Cardiac muscle cell (in vitro differentiated cells and primary cell): ENCODE measurements around the gene CTNND2. TPM values are rescaled to one million over a fixed set of nuclear protein-coding genes. Genes with fewer than 3 reads are reported as not detected.

ENCODE experiments used
- DNase-seq, 2 donors: peaks; one replicate each; pipeline versions ENCODE4 v3.0.0 to v3.0.0-alpha.2; 2010 to 2017; ENCODE audit warnings: low read depth in 1 of 2, low spot score in 1 of 2
- H3K27ac ChIP-seq: fragments of 200-600 bp; sonication (generic); 2 replicates; pipeline ENCODE4 v1.5.1; 2016
- H3K27me3 ChIP-seq: fragments of 200-600 bp; sonication (generic); 2 replicates; pipeline ENCODE4 v1.6.0; 2016; ENCODE audit warnings: control low read depth
- H3K36me3 ChIP-seq: fragments of 200-600 bp; sonication (generic); 2 replicates; pipeline ENCODE4 v1.5.1; 2016; ENCODE audit warnings: control low read depth
- H3K4me1 ChIP-seq: fragments of 200-600 bp; sonication (generic); 2 replicates; pipeline ENCODE4 v1.8.1; 2017; ENCODE audit warnings: low read depth, mild to moderate bottlenecking, mixed run types
- H3K4me3 ChIP-seq: fragments of 200-600 bp; sonication (generic); 2 replicates; pipeline ENCODE4 v1.5.1; 2016; ENCODE audit warnings: mild to moderate bottlenecking
- H3K9me3 ChIP-seq: fragments of 200-600 bp; sonication (generic); 2 replicates; pipeline ENCODE4 v1.5.1; 2017; ENCODE audit warnings: low read depth, mild to moderate bottlenecking, control low read depth
- polyA plus RNA-seq: library from polyadenylated mRNA; unstranded; fragments of >200 nt; fragmentation: Nextera tagmentation; extraction: Ambion mirVana; gene quantifications from 2 replicates; pipeline ENCODE4 v1.2.1, GENCODE V29; 2016
- total RNA-seq: library from RNA; depleted of rRNA; stranded (reverse); fragments of >200 nt; gene quantifications from 2 replicates; pipeline ENCODE4 v1.2.3, GENCODE V29; 2016
- TF ChIP-seq, protein P1 (sequence below): IDR thresholded peaks from 2 replicates; pipeline ENCODE4 v1.5.1; 2012; ENCODE audit warnings: low read depth, mild to moderate bottlenecking, low read length

Gene CTNND2
- total and polyA plus RNA-seq, 2 experiments from 2014 or later = 11.0 to 12.7 TPM

DNA sequence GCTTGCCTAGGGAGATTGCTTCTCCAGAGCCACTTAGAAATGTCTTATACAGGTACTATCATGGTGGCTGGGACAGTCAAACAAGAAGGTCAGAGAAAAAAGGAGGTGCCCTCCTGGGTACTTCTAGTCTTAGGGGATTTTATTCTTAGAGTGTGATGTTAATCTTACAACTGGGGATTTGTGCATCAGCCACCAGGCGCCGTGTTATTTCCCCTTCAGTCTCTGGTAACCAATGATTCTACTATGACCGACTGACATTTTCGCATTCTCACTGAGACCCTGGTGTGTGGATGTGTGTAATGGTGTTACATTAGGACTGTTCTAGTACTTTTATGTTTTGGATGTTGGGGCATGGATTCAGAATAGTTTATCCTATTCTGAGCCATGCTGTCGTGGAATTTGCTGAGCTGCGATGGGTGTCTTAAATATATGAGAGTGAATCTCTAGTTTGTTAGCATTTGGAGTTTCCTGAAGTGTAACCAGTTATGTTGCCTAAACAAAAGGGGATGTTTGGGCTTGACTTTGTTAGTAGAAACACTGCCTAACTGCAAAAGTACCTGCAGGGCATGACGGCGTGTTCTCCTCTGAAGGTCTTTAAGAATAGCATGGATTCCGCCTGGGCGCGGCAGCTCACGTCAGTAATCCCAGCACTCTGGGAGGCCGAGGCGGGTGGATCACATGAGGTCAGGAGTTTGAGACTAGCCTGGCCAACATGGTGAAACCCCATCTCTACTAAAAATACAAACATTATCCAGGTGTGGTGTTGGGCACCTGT, 968.0 kb downstream of the CTNND2 start:
- TF ChIP-seq, protein P1, sequence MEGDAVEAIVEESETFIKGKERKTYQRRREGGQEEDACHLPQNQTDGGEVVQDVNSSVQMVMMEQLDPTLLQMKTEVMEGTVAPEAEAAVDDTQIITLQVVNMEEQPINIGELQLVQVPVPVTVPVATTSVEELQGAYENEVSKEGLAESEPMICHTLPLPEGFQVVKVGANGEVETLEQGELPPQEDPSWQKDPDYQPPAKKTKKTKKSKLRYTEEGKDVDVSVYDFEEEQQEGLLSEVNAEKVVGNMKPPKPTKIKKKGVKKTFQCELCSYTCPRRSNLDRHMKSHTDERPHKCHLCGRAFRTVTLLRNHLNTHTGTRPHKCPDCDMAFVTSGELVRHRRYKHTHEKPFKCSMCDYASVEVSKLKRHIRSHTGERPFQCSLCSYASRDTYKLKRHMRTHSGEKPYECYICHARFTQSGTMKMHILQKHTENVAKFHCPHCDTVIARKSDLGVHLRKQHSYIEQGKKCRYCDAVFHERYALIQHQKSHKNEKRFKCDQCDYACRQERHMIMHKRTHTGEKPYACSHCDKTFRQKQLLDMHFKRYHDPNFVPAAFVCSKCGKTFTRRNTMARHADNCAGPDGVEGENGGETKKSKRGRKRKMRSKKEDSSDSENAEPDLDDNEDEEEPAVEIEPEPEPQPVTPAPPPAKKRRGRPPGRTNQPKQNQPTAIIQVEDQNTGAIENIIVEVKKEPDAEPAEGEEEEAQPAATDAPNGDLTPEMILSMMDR = no peak
- H3K4me1 ChIP-seq = no peaks in the 10 kb centered on the region
- DNase-seq = no peak
- no peaks in the 10 kb centered on the region for H3K9me3 ChIP-seq
- no peaks in the 10 kb centered on the region for H3K36me3 ChIP-seq
- no peak overlapping the region for H3K27ac ChIP-seq
- no peaks in the 10 kb centered on the region for H3K27me3 ChIP-seq
- no peak overlapping the region for H3K4me3 ChIP-seq

GRCh38 chr5:10935536-10935935, 968.7 kb downstream of the CTNND2 start:
- Histone ChIP-seq H3K9me3 (no peaks in the 10 kb centered on the region), H3K27ac (no peak overlapping the region), H3K36me3 (no peaks in the 10 kb centered on the region), H3K27me3 (no peaks in the 10 kb centered on the region), H3K4me1 (no peaks in the 10 kb centered on the region), H3K4me3 (no peak overlapping the region)
- TF ChIP-seq, protein P1 = no peak
- DNase-seq = no peak

GRCh38 chr5:10934783-10935355, 969.4 kb downstream of the CTNND2 start:
- no peak for DNase-seq
- Histone ChIP-seq H3K36me3 (no peaks in the 10 kb centered on the region), H3K27me3 (no peaks in the 10 kb centered on the region), H3K27ac (no peak overlapping the region), H3K4me3 (no peak overlapping the region), H3K4me1 (no peaks in the 10 kb centered on the region), H3K9me3 (no peaks in the 10 kb centered on the region)
- TF ChIP-seq, protein P1 = no peak

GRCh38 chr5:10933121-10933520, 971.1 kb downstream of the CTNND2 start:
- H3K9me3 ChIP-seq = no peaks in the 10 kb centered on the region
- TF ChIP-seq, protein P1 = no peak
- H3K4me3 ChIP-seq = no peak overlapping the region
- no peaks in the 10 kb centered on the region for H3K4me1 ChIP-seq
- H3K36me3 ChIP-seq = no peaks in the 10 kb centered on the region
- H3K27me3 ChIP-seq = no peaks in the 10 kb centered on the region
- H3K27ac ChIP-seq = no peak overlapping the region
- no peak for DNase-seq

- Histone ChIP-seq H3K27me3 (no peaks in the 10 kb centered on the region), H3K27ac (no peak overlapping the region), H3K4me3 (no peak overlapping the region), H3K36me3 (no peaks in the 10 kb centered on the region), H3K4me1 (no peaks in the 10 kb centered on the region), H3K9me3 (no peaks in the 10 kb centered on the region)
- no peak for DNase-seq
- TF ChIP-seq, protein P1 = no peak
Observed at GRCh38 chr5:10932426-10932825, 971.8 kb downstream of the CTNND2 start.
